ENCODE results near the gene PELI2.
"Not testable (repeated sequence)": the region's sequence is repeated elsewhere in the genome, so short reads cannot be mapped to it uniquely, and the experiment has no call there.

The PELI2 gene

GRCh38 chr14:56144176-56144575 lies 26.0 kb downstream of the PELI2 start:
- no peak for DNase-seq

DNA sequence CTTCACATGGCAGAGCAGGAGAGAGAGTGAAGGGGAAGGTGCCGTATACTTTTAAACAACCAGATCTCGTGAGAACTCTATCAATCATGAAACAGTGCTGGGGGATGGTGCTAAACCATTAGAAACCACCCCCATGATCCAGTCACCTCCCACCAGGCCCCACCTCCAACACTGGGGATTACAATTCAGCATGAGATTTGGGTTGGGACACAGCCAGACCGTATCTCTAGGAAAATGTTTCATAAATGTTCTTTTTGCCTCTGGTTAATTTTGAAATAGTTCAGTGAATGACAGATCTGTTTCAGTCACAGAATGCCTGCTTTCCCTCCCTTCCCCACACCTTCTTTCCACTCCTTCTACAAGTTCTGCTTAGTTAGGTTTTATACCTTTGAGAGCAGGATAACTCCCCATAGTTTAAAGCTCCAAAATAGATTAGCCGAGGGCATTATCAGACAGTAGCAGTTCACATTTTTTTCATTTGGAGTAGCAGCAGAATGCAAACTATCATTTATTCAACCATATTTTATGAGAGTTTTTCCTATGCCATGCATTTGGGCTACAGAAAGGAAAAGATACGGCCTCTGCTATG lies 27.1 kb downstream of the PELI2 start:
- no peak for DNase-seq

DNA sequence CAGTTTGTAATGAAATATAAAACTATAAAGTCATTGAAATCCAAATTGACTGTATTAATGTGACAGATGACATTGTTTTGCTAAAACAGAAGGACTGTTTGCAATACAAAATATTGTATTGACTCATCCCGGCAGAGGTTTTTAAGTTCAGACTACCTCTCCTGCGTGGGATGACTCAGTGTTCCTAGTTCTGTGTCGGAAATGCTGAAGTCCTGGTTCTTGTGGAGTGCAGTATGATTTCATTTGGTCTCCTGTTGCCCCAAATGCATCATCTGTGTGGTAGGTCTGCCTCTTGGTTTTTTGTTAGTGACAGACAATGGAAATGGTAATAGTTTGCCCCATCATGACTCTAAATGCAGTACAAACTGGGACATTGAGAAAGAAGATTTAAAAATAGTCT lies 27.8 kb downstream of the PELI2 start:
- peak; percentile 59 to 79 for DNase-seq

DNA sequence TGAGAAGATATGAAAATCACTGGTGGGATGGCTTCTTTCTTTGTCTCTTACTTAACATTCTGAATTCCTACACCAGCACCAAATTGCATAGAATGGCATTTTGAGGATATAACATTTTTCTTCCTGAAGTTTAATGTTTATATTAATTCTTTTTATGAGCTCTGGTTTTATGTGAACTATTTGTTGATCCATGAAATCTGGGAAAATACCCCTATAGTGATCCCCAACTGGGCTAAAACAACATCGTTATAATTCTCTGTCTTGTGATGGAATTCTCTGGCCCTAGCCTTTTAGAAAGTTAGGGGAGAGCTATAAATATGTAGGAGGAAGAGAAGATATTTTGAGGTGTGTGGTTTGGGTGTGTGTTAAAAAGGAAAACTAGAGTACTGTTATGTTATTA lies 29.2 kb downstream of the PELI2 start:
- DNase-seq: no peak

DNA sequence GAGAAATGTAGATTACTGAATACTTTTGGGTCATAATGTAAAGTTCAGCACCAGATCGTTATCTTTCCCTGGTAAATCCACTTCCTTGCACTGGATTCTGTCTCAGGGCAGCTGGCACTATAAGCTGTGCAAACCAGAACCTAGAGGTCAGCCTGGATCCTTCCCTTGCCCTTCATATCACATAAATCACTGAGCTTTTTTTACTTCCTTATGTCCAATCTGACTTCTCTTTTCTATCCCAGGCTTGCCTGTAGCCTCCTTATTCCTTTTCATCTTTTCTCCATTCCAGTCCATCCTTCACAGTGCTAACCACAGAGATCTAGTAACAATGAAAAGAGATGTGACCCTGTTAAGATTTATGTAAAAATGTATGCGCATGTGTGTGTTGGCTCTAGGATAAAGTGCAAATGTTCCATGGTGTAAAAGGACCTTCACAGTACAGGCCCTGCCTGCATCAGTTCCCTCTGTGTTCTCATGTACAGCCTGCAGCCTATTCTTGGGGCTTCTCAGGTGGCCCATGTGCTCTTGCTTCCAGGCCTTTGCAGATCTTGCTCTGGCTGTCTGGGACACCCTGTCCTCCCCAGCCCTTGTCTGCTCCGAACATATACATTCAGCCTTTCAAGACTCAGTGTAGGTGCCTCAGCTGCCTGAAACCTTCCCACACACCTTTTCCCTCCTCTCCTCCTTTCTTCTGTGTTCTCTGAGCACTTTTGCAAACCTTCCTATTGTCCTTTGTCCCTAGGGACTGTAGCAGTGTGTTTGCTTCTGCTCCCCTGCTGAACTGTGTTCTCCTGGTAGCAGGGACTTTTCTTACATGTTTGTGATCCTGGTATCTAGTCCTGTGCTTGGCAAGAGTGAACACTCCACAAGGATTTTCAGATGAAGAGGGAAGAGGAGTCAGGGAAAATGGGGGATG lies 30.0 kb downstream of the PELI2 start:
- DNase-seq: peak; percentile 15 to 31

DNA sequence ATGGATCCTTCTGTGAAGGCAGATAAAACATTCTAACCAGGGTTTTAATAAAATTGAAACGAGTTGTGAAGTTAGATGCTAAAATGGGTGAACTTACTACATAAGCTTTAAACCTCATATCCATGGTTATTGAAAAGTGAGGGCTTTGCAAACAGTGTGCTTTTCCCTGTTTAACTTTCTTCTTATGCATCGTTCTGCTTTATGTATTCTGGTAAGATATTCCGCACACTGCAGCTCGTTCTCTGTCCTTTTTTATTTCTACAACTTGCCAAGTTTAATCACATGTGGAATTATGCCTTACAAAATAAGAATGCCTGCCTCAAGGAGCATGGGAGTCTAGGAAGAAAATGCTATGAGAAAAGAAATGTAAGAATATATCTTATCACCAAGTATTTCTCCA lies 30.9 kb downstream of the PELI2 start:
- DNase-seq: no peak

DNA sequence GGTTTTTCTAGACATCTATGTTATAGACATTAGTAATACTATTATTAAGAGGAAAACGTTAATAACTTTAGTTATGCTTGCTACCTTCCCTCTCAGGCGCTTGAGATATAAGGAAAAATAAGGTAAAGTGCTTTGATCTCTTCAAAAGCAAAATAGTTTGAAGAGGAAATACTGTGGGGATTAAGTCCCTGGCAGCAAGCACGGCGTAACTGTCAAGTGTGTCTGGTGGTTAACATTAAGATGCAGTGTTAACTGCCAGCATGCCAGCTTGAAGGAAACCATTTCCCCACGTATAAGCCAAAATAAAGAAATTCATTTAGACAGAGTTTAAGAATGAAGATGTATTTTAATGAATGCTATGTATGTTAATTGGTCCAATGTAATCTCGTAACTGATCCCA lies 31.8 kb downstream of the PELI2 start:
- DNase-seq: no peak

GRCh38 chr14:56150645-56151345 lies 32.6 kb downstream of the PELI2 start:
- no peak for DNase-seq

GRCh38 chr14:56152221-56152620 lies 34.0 kb downstream of the PELI2 start:
- DNase-seq: no peak

GRCh38 chr14:56153267-56153666 lies 35.1 kb downstream of the PELI2 start:
- DNase-seq: no peak

DNA sequence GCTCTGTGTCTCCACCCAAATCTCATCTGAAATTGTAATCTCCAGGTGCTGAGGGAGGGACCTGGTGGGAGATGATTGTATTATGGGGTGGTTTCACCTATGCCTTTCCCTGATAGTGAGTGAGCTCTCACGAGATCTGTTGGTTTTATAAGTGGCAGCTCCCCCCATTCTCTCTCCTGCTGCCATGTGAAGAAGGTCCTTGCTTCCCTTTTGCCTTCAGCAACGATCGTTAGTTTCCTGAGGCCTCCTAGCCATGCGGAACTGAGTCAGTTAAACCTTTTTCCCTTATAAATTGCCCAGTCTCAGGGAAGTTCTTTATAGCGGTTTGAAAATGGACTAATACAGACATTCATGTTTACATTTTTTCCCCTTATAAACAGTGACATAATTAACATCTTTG lies 36.1 kb downstream of the PELI2 start:
- no peak for DNase-seq

DNA sequence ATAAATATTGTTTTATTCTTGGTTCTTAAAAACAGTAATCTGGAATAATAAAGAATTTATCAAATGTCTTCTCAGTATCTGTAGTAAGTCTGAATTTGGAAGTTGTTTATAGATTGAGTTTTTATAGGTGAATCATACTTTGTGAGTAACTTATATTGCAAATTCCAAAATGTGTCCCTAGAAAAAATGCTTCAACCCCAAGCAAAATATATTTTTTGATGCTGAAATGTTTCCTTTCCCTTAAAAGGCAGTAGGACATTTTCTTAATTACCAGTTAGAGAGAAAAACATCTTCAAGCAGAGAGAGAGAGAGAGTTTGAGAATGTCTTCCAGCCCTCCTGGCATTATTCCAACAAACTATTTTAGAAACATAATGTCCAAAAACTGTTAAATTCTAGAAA lies 37.9 kb downstream of the PELI2 start:
- no peak for DNase-seq

- no peak for DNase-seq
These were observed 40.9 kb downstream of the PELI2 start for GRCh38 chr14:56159066-56159465.

- no peak for DNase-seq
These were observed 41.9 kb downstream of the PELI2 start for GRCh38 chr14:56160088-56160487.

GRCh38 chr14:56161658-56162057 lies 43.4 kb downstream of the PELI2 start:
- DNase-seq: no peak

DNA sequence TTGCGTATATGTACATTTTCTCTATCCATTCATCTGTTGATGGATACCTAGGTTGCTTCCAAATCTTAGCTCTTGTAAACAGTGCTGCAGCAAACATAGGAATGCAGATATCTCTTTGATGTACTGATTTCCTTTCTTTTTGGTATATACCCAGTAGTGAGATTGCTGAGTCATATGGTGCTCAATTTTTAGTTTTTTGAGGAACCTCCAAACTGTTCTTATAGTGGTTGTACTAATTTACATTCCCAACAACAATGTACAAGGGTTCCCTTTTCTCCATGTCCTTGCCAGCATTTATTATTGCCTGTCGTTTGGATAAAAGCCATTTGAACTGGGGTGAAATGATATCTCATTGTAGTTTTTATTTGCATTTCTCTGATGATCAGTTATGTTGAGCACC lies 44.3 kb downstream of the PELI2 start:
- DNase-seq: peak; percentile 10 to 46

DNA sequence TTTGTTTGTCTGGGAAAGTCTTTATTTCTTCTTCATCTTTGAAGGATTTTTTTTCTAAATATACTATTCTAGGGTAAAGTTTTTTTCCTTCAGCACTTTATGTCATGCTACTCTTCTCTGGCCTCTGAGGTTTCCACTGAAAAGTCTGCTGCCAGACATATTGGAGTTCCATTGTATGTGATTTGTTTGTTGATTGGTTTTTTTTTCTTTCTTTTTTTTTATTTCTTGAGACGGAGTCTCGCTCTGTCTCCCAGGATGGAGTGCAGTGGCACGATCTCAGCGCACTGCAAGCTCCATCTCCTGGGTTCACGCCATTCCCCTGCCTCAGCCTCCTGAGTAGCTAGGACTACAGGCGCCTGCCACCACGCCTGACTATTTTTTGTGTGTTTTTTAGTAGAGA lies 48.4 kb downstream of the PELI2 start:
- not testable (repeated sequence) for DNase-seq

- DNase-seq: no peak
These were observed 49.9 kb downstream of the PELI2 start for GRCh38 chr14:56168007-56168616.

DNA sequence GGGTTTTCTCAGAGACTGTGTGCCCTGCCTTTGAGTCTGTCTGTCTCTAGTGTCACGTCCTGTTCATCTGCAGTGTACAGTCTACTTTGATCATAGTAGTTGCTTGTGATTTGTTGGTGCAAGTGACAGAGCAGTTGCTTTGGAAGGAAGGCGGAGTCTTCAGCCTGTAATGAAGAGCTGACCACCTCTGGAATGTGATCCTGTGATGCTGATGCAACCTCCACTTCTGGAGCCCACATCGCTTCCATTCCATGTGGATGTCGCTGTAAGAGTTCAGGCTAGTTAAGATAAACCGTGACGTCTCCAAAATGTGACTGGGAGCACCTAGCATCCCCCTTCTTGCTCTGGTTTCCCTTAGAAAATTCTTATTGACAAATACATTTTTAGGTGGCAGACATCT lies 51.8 kb downstream of the PELI2 start:
- no peak for DNase-seq

- DNase-seq: no peak
These were observed 52.7 kb downstream of the PELI2 start for GRCh38 chr14:56170877-56171422.

- no peak for DNase-seq
These were observed 53.9 kb downstream of the PELI2 start for GRCh38 chr14:56172074-56172473.

DNA sequence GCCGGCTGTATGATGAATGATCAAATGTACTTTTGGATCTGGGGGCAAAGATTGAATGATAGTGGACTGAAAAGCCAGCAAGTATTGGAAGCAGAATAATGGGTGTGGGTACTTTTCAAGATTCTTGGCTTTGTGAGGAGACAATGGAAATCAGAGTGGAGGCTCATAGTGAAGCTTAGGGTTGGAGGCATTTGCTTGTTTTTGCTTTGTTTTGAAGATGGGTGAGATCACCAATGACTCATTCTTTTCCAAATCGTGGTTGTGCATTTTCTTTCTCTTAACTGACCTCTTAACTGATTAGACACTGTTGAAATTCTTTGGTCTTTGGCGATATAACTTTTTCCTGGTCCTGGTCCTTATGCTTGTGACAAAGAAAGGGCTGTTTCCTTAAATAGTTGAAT lies 54.4 kb downstream of the PELI2 start:
- peak; percentile 22 to 28 for DNase-seq

DNA sequence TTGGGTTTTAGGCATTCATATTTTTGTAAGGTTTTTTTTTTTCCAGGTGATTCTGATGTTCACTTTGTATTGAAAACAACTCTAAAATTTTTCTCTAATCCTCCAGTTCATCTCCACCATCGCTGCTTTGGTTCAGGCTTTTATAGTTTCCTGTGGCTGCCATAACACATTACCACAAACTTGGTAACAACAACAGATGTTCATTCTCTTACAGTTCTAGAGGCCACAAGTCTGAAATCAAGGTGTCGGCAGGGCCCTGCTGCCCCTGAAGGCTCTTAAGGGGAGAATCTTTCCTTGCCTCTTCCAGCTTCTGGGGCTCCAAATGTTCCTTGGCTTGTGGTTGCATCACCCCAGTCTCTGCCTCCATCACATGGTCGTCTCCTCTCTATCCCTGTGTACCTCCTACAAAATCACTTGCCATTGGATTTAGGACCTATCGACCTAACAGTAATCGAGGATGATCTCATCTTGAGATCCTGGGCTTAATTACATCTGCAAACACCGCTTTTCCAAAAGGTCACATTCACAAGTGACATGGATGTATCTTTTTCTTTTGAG lies 55.2 kb downstream of the PELI2 start:
- no peak for DNase-seq

Data from inflammatory macrophage (primary cell).